Measurements from ENCODE around the gene KIAA1614. TPM values are rescaled to one million over a fixed set of nuclear protein-coding genes. Genes with fewer than 3 reads are reported as not detected.

Gene KIAA1614
- total RNA-seq, 1 donor from 2014 or later, result 9.1 TPM

GRCh38 chr1:180893614-180894013, 19.1 kb upstream of the KIAA1614 start:
- Histone ChIP-seq H3K27ac (replicated peaks) (no peak overlapping the region), H3K4me1 (peaks cover 19% of the 10 kb centered on the region), H3K27me3 (ENCODE audit: low read depth) (no peaks in the 10 kb centered on the region), H3K36me3 (no peaks in the 10 kb centered on the region), H3K9me3 (replicated peaks) (no peaks in the 10 kb centered on the region), H3K4me3 (no peak overlapping the region)
- TF ChIP-seq CTCF (IDR thresholded peaks at IDR 0.05; ENCODE audit: borderline replicate concordance), result no peak
- DNase-seq, result no peak
- intact Hi-C loops (cut with micrococcal nuclease), result no loop called here

GRCh38 chr1:180896161-180896560, 16.5 kb upstream of the KIAA1614 start:
- H3K27ac ChIP-seq (replicated peaks), result no peak overlapping the region
- H3K36me3 ChIP-seq, result no peaks in the 10 kb centered on the region
- no peak for DNase-seq
- H3K27me3 ChIP-seq (ENCODE audit: low read depth), result no peaks in the 10 kb centered on the region
- intact Hi-C loops (cut with micrococcal nuclease), result no loop called here
- H3K4me1 ChIP-seq, result peaks cover 26% of the 10 kb centered on the region
- no peaks in the 10 kb centered on the region for H3K9me3 ChIP-seq (replicated peaks)
- H3K4me3 ChIP-seq, result no peak overlapping the region
- no peak for TF ChIP-seq CTCF (IDR thresholded peaks at IDR 0.05; ENCODE audit: borderline replicate concordance)

GRCh38 chr1:180898441-180899219, 14.1 kb upstream of the KIAA1614 start:
- Histone ChIP-seq H3K9me3 (replicated peaks) (no peaks in the 10 kb centered on the region), H3K27ac (replicated peaks) (peak overlapping the region; percentile 36), H3K27me3 (ENCODE audit: low read depth) (no peaks in the 10 kb centered on the region), H3K4me3 (no peak overlapping the region), H3K36me3 (no peaks in the 10 kb centered on the region), H3K4me1 (peaks cover 21% of the 10 kb centered on the region)
- TF ChIP-seq CTCF (IDR thresholded peaks at IDR 0.05; ENCODE audit: borderline replicate concordance), result no peak
- DNase-seq, result no peak
- intact Hi-C loops (cut with micrococcal nuclease), result no loop called here

- no peak for TF ChIP-seq CTCF (IDR thresholded peaks at IDR 0.05; ENCODE audit: borderline replicate concordance)
- Histone ChIP-seq H3K27me3 (ENCODE audit: low read depth) (no peaks in the 10 kb centered on the region), H3K4me3 (no peak overlapping the region), H3K9me3 (replicated peaks) (no peaks in the 10 kb centered on the region), H3K4me1 (peaks cover 15% of the 10 kb centered on the region), H3K36me3 (no peaks in the 10 kb centered on the region), H3K27ac (replicated peaks) (no peak overlapping the region)
- intact Hi-C loops (cut with micrococcal nuclease), result no loop called here
- DNase-seq, result no peak
Measured at GRCh38 chr1:180899262-180899661, 13.4 kb upstream of the KIAA1614 start.

- intact Hi-C loops (cut with micrococcal nuclease), result no loop called here
- Histone ChIP-seq H3K4me1 (peaks cover 15% of the 10 kb centered on the region), H3K4me3 (no peak overlapping the region), H3K9me3 (replicated peaks) (no peaks in the 10 kb centered on the region), H3K27ac (replicated peaks) (no peak overlapping the region), H3K36me3 (no peaks in the 10 kb centered on the region), H3K27me3 (ENCODE audit: low read depth) (no peaks in the 10 kb centered on the region)
- TF ChIP-seq CTCF (IDR thresholded peaks at IDR 0.05; ENCODE audit: borderline replicate concordance), result no peak
- no peak for DNase-seq
Measured at GRCh38 chr1:180901076-180901990, 11.4 kb upstream of the KIAA1614 start.

All from left ventricle myocardium inferior (tissue), 1 donor.